ENCODE measurements around the gene PDE6A. TPM values are rescaled to one million over a fixed set of nuclear protein-coding genes. Genes with fewer than 3 reads are reported as not detected.

The PDE6A gene
- total RNA-seq, 1 experiment from 2014 or later = 0.50 TPM

DNA sequence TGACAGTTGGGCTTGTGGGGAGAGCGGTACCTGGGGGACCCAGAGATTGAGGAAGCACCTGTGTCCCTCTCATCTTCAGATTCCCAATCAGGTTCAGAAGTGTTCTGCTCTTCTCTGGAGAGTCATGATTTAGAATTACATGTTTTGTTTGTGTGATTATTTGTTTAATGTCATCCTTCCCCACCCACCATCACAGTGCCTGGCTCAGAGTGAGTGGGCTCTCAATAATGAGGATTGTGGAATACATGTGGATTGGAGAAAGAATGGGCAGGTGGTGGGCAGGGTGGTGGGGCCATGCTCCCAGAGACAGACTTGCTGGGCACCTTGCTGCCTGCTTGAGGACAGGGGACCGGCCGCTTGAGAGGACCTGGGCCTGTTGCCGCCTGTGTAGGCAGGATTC is 126.5 kb downstream of the PDE6A start:
- Histone ChIP-seq H3K79me2 (ENCODE audit: low read depth) (no peaks in the 10 kb centered on the region), H4K20me1 (ENCODE audit: insufficient read depth) (no peaks in the 10 kb centered on the region), H3K4me2 (no peak overlapping the region), H3K9me3 (ENCODE audit: insufficient read depth, low read depth) (no peaks in the 10 kb centered on the region), H2AFZ (no peak overlapping the region), H3F3A (ENCODE audit: insufficient read depth, low read depth) (no peaks in the 10 kb centered on the region), H3K27me3 (ENCODE audit: insufficient read depth, low read depth) (no peaks in the 10 kb centered on the region), H3K4me1 (replicated peaks; ENCODE audit: insufficient read depth) (no peaks in the 10 kb centered on the region), H3K4me3 (no peak overlapping the region), H3K27ac (no peak overlapping the region), H3K9me2 (ENCODE audit: insufficient read depth) (no peaks in the 10 kb centered on the region), H3K36me3 (ENCODE audit: low read depth) (no peaks in the 10 kb centered on the region)
- intact Hi-C loops (cut with micrococcal nuclease; ENCODE audit: unreplicated experiment) = no loop called here
- BruUV-seq (replicated peaks) = no TSS peak
- POLR2A ChIA-PET (ENCODE audit: unreplicated experiment) = no interaction called here
- no peak for DNase-seq
- TF ChIP-seq, protein P1, sequence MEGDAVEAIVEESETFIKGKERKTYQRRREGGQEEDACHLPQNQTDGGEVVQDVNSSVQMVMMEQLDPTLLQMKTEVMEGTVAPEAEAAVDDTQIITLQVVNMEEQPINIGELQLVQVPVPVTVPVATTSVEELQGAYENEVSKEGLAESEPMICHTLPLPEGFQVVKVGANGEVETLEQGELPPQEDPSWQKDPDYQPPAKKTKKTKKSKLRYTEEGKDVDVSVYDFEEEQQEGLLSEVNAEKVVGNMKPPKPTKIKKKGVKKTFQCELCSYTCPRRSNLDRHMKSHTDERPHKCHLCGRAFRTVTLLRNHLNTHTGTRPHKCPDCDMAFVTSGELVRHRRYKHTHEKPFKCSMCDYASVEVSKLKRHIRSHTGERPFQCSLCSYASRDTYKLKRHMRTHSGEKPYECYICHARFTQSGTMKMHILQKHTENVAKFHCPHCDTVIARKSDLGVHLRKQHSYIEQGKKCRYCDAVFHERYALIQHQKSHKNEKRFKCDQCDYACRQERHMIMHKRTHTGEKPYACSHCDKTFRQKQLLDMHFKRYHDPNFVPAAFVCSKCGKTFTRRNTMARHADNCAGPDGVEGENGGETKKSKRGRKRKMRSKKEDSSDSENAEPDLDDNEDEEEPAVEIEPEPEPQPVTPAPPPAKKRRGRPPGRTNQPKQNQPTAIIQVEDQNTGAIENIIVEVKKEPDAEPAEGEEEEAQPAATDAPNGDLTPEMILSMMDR (conservative IDR thresholded peaks at IDR 0.05) = no peak
- no peak for TF ChIP-seq EZH2 (IDR thresholded peaks at IDR 0.05; ENCODE audit: low read depth)
- CTCF ChIA-PET = interaction anchor here (0.6 kb wide), 1 partner anchor 144 kb away, joined by 6 read pairs; no protein-coding TSS in a partner anchor

DNA sequence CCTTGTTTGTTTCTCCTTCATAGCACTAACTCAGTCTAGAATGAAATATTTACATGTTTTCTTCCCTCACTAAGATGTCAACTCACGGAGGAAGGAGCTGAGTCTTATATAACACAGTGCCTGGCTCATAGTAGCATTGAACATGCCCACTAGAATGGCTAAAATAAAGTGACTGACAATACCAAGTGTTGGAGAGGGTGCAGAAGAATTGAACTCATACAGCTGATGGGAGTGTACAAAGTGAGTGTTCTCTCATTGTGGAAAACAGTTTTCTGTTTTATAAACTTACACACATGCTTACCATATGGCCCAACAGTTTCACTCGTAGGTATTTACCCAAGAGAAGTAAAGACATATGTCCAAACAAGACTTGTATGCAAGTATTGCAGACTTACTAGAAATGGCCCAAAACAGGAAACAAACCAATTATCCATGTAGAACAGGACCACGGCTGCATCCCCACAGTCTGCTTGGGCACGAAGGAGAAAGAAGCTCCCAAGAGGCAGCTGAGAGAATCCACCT is 127.0 kb downstream of the PDE6A start:
- H3K9me2 ChIP-seq (ENCODE audit: insufficient read depth) = no peaks in the 10 kb centered on the region
- H3K4me2 ChIP-seq = no peak overlapping the region
- H3F3A ChIP-seq (ENCODE audit: insufficient read depth, low read depth) = no peaks in the 10 kb centered on the region
- no peaks in the 10 kb centered on the region for H3K4me1 ChIP-seq (replicated peaks; ENCODE audit: insufficient read depth)
- no peaks in the 10 kb centered on the region for H3K36me3 ChIP-seq (ENCODE audit: low read depth)
- no peaks in the 10 kb centered on the region for H3K9me3 ChIP-seq (ENCODE audit: insufficient read depth, low read depth)
- no peak for DNase-seq
- no peak overlapping the region for H3K4me3 ChIP-seq
- intact Hi-C loops (cut with micrococcal nuclease; ENCODE audit: unreplicated experiment) = no loop called here
- no peak for TF ChIP-seq EZH2 (IDR thresholded peaks at IDR 0.05; ENCODE audit: low read depth)
- TF ChIP-seq, protein P1 (conservative IDR thresholded peaks at IDR 0.05) = no peak
- H4K20me1 ChIP-seq (ENCODE audit: insufficient read depth) = no peaks in the 10 kb centered on the region
- H3K27ac ChIP-seq = no peak overlapping the region
- H3K27me3 ChIP-seq (ENCODE audit: insufficient read depth, low read depth) = no peaks in the 10 kb centered on the region
- no peak overlapping the region for H2AFZ ChIP-seq
- no peaks in the 10 kb centered on the region for H3K79me2 ChIP-seq (ENCODE audit: low read depth)
- POLR2A ChIA-PET (ENCODE audit: unreplicated experiment) = no interaction called here
- BruUV-seq (replicated peaks) = no TSS peak
- CTCF ChIA-PET = interaction anchor here (0.6 kb wide), 1 partner anchor 144 kb away, joined by 6 read pairs; no protein-coding TSS in a partner anchor

DNA sequence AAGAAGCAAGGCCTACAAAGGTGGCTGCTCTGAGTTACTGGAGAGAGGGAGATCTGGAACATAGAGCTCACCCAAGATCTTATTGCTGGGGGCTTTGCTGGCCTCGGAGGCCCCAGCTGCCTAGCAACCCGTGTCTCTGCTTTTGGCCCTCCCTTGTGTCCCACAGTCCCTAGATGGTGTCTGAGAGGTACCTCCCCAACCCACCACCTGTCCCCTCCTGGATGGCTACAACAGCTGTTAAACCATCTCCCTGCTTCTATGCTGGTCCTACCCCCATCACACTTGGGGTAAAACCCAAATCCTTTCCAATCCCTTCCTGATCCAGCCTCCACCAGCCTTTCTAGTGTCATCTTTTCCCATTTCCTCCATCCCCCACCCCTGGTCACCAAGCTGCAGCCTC is 127.9 kb downstream of the PDE6A start:
- ChIA-PET CTCF (no interaction called here), POLR2A (ENCODE audit: unreplicated experiment) (no interaction called here)
- DNase-seq = no peak
- Histone ChIP-seq H3K4me1 (replicated peaks; ENCODE audit: insufficient read depth) (no peaks in the 10 kb centered on the region), H3F3A (ENCODE audit: insufficient read depth, low read depth) (no peaks in the 10 kb centered on the region), H3K4me2 (no peak overlapping the region), H3K27ac (no peak overlapping the region), H3K9me3 (ENCODE audit: insufficient read depth, low read depth) (no peaks in the 10 kb centered on the region), H3K4me3 (no peak overlapping the region), H4K20me1 (ENCODE audit: insufficient read depth) (no peaks in the 10 kb centered on the region), H3K36me3 (ENCODE audit: low read depth) (no peaks in the 10 kb centered on the region), H3K27me3 (ENCODE audit: insufficient read depth, low read depth) (no peaks in the 10 kb centered on the region), H3K79me2 (ENCODE audit: low read depth) (no peaks in the 10 kb centered on the region), H2AFZ (no peak overlapping the region), H3K9me2 (ENCODE audit: insufficient read depth) (no peaks in the 10 kb centered on the region)
- intact Hi-C loops (cut with micrococcal nuclease; ENCODE audit: unreplicated experiment) = no loop called here
- TF ChIP-seq, protein P1 (conservative IDR thresholded peaks at IDR 0.05) = no peak
- TF ChIP-seq EZH2 (IDR thresholded peaks at IDR 0.05; ENCODE audit: low read depth) = no peak
- BruUV-seq (replicated peaks) = no TSS peak
